Stimulated activated CD8-positive, alpha-beta memory T cell treated with anti-CD3 and anti-CD28 coated beads, Interleukin-7, amount 100 ng/mL, for 24 hours (primary cell): ENCODE measurements around the gene TAF10.

Experiments used
- DNase-seq: peaks from one replicate; pipeline ENCODE4 v3.0.0-alpha.2; 2020; ENCODE audit warnings: low read depth

Gene TAF10

GRCh38 chr11:6623391-6624363 is 11.7 kb upstream of the TAF10 start:
- DNase-seq = no peak

- no peak for DNase-seq
Observed at GRCh38 chr11:6622261-6623171, 10.5 kb upstream of the TAF10 start.

DNA sequence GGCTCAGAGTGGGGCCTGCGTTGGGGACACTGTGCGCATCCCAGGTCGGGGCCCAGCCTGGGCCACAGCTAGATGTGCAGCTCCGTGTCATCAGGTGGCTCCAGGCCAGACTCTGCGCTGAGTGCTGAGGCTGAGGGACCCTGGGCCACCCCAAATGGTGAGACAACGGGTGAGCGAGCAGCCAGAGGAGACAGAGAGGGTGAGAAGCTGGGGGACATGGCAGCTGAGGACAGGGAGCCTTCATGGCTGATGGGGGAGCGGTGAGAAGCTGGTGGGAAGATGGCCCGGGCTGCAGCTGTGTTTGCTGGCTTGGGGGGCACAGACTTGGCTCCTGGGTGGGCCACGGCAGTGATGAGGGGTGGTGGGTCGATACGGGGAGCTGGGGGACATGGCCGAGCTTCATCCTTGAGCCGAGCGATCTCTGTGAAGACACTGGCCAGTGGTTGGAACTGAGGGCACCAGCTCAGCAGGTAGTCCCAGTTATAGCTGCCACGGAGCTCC is 9.7 kb upstream of the TAF10 start:
- no peak for DNase-seq

GRCh38 chr11:6620636-6621035 is 8.6 kb upstream of the TAF10 start:
- no peak for DNase-seq

DNA sequence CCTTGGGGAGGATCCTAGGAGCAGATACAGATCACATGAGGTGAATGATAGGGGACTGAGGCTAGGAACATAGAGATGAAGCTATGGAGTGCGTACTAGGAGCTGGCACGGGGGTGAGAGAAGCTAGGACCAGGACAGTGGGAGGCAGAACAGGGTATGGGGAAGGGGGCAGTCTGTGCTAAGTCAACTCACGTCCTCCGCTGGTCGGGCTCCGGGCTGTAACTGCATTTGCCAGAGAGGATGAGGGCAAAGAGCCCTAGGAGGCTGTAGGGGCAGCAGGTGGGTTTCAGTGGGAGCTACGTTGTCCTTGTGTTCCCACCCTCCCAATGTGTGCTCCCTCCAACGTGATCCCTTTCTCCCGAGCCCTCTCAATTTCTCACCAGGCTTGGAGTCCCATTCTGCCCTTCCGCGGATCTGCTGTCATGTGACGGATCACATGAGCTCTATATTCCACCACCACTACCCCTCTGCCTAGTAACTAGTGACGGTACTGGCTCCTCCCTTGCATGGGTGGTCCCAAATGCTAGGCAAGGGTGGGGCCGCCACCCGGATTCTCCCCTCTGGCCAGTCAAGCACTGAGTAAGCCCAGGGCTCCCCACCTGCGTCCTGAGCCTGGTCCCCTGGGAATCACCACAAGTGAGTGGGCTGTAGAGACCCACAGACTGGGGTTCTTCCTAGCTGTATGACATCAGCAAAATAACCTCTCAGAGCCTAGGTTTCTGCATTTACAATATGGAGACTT is 7.2 kb upstream of the TAF10 start, which contains the start of gene TPP1:
TPP1 (minus strand) TSS at position 419 of the 742 bp plus-strand sequence; CDS start at position 397, 22 bp downstream.
- peak; percentile 86 for DNase-seq

DNA sequence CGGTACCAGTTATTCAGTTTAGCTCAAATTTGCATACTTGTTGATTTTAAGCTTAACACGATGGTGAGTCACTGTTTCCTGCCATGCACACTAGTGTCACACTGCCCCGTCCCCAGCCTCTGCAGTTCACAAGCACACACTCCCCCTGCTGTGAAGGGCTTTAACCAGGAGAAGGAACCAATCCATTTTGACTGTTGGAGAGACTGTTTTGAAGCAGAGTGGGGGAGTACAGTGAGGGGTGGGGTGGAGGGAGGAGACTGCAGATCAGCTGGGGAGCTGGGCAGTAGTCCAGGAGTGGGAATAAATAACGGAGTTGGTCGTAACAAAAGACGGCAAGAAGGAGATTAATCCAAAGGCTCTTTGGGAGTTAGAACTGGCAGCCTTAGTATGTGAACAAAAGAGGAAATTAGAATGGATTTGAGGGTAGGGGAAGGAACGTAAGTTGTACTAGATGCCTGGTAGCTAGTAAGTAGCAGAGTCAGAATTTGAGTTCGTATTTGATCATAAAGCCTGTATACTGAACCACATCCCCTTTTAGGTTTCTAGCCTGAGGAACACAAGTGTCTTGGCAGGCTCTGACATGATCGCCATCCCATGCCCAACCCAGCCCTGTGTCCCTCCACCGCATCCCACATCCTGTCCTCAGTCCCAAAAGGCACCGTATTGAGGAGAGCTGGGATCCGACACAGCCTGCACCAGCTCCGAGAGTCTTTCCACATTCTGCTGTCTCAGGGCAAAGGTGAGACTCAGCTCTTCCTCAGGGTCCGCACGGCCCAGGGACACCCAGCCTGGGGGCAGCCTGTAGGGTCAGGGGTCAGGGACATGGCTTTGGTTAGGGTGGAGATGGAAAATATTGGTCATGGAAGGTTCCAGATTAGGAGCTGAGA is 6.3 kb upstream of the TAF10 start:
- no peak for DNase-seq

- DNase-seq = no peak
Observed at GRCh38 chr11:6617315-6617781, 5.3 kb upstream of the TAF10 start.

GRCh38 chr11:6616596-6617250 is 4.7 kb upstream of the TAF10 start:
- no peak for DNase-seq

DNA sequence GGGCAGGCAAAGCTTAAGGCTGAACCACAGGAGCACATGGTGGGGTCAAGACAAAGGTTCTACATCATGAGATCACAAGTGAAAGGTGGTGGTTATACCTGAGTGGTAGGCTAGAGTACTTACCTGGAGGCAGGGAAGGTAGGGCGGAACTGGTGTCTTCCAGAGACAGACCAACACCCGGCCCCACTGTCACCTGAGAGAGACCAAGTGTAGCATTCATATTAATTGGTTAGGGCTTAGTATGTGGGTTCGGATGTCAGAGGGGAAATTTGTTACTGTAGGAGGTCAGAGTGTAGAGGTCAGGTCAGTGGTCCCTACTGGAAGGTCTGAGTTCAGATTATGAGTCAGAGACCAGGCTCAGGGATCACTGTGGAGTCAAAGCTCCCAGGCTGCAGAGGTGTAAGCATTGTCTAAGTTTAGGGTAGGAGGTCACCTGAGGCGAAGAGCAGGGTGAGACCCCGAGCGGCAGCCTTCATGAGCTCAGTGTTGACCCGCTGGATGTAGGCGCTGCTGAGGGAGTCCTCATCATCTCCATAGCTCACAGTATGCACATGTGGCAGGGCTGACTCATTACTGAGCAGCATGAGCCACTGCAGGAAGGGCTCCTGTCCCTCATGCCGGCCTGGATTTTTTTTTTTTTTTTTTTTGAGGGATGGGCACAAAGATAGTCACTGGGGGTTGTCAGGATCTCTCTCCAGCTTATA is 4.0 kb upstream of the TAF10 start:
- no peak for DNase-seq

DNA sequence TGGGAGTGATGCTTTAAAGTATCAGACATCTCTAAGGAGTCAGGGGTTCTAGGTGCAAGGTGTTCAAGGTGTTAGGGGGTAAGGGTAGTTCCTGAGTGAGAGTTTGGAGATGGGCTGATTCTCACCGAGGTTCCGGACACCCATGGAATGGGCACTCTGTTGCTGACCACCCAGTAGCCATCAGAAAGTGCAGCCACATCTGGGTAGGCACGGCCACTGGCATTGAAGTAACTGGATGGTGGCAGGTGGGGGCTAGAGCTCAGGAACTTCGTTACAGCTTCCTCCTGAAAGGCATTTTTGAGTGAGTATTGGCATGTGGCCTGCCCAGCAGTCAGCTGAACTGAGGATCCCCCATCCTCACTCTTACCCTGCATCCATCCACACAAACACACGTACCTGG is 3.0 kb upstream of the TAF10 start:
- no peak for DNase-seq

DNA sequence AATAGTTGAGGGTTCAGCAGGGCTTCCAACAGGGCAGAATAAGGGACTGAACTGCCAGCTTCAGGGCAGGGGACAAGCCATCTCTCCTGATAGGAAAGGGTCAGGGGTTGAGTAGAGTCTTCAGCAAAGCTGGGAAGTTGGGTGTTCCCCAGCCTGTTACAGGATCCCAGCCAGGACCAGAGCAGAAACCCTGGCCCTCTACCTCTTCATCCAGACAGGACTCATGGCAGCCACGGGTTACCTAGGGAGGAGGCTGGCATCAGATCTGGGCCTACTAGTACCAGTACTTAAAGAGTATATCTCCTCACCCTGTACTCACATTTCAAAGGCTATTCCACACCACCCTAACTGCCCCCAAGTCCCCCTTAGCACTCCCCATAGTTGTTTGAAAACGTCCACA is 2.4 kb upstream of the TAF10 start:
- DNase-seq = no peak

DNA sequence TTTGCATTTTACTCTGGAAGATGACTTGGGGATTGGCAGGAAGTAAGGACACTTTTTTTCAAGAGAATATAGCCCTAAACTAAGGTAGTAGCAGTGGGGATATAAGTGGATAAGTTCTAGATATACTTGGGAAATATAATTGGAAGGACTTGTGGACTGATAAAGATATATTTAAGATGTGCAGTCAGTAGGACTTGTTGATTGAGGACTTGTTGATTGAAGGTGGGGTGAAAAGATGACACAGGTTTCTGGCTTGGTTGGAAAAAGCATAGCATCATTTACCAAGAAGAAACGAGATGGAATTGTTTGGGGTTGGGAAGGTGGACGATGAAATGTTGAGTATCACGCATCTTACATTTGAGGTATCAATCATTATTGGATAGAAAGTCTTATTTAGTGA is 1.5 kb upstream of the TAF10 start:
- DNase-seq = no peak

DNA sequence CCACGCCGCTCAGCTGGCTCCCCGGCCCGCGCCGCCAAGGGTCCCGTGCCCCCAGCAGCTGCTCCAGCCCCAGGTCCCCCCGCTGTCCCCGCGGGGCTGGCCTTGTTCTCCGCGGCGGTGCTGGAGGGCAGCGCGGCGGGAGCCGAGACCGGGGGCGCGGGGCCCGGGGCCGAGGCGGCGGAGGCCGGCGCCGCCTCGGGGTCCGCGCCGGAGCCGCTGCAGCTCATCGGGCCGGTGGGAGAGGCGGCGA is 128 bp downstream of the TAF10 start:
- no peak for DNase-seq

GRCh38 chr11:6611092-6611962 is 689 bp downstream of the TAF10 start:
- DNase-seq = no peak

DNA sequence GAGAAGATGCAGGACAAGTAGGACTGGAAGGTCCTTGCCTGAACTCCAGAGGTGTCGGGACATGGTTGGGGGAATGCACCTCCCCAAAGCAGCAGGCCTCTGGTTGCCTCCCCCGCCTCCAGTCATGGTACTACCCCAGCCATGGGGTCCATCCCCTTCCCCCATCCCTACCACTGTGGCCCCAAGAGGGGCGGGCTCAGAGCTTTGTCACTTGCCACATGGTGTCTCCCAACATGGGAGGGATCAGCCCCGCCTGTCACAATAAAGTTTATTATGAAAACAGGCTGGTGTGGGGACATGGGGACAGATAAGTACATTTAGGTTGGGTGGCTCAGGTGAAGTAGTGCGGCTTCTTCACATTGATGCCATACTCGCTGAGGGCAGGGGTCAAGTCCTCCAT is 1.4 kb downstream of the TAF10 start:
- no peak for DNase-seq

DNA sequence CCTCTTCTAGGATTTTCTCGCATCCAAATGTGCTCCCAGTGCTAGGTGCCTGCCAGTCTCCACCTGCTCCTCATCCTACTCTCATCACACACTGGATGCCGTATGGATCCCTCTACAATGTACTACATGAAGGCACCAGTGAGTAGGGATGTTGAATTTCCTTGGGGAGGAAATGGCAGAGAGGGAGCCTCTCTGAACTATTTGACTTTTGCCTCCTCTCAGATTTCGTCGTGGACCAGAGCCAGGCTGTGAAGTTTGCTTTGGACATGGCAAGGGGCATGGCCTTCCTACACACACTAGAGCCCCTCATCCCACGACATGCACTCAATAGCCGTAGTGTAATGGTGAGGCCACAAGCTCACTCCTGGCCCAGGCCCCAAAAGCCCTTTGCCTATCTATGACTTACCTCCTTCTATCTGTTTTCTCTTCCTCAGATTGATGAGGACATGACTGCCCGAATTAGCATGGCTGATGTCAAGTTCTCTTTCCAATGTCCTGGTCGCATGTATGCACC is 2.5 kb downstream of the TAF10 start:
- no peak for DNase-seq

DNA sequence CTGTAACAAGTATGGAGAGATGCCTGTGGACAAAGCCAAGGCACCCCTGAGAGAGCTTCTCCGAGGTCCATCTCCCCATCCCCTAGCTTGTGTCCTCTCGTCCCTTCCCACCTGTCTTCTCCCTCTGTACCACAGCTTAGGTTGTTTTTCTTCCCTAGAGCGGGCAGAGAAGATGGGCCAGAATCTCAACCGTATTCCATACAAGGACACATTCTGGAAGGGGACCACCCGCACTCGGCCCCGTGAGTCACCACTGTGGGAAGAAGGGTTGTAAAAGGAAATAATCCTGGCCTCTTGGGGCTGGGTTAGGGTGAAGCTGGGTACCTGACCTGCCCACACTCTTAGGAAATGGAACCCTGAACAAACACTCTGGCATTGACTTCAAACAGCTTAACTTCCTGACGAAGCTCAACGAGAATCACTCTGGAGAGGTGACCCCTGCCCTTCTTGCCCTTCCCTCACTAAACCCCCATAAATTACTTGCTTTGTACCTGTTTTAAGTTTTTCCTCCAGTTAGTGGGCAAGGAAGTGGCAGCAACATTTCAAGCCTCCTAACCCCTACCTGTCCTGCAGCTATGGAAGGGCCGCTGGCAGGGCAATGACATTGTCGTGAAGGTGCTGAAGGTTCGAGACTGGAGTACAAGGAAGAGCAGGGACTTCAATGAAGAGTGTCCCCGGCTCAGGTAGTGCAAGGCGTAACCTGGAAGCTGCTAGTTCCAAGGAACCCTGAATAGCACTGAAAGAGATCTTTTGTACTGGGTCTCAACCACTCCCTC is 3.1 kb downstream of the TAF10 start:
- no peak for DNase-seq

DNA sequence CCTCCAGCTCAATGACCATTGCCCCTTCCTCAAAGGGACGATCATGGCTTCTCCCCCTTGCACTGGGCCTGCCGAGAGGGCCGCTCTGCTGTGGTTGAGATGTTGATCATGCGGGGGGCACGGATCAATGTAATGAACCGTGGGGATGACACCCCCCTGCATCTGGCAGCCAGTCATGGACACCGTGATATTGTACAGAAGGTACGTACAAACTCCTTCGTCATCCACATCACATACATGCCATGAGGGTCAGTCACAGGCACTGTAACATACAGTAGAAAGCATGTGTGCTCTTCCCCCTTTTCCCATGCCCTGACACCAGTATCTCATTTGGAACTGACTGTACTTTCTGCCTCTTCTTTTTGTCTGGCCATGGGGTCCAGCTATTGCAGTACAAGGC is 4.0 kb downstream of the TAF10 start:
- DNase-seq = no peak
